SK-N-SH treated with all-trans-retinoic acid at 6 μM for 48 hours (cell line): ENCODE results near the gene STOX1.

Source experiments
- BACH2 ChIP-seq: fragments of 250-450 bp; sonication (Bioruptor Pico); IDR thresholded peaks from 2 replicates; pipeline ENCODE4 v1.9.0; 2021; ENCODE audit warnings: mild to moderate bottlenecking, borderline replicate concordance
- CSDC2 ChIP-seq: fragments of 250-450 bp; sonication (Bioruptor Pico); IDR thresholded peaks from 2 replicates; pipeline ENCODE4 v1.5.0; 2020; ENCODE audit warnings: mild to moderate bottlenecking, moderate library complexity
- ESRRG ChIP-seq: fragments of 250-450 bp; sonication (Bioruptor Pico); IDR thresholded peaks from 2 replicates; pipeline ENCODE4 v1.6.1; 2021; ENCODE audit warnings: mild to moderate bottlenecking
- GLIS3 ChIP-seq: fragments of 250-450 bp; sonication (Bioruptor Pico); IDR thresholded peaks from 2 replicates; pipeline ENCODE4 v1.5.0; 2020; ENCODE audit warnings: mild to moderate bottlenecking, moderate library complexity
- SNAI2 ChIP-seq: fragments of 250-450 bp; sonication (Bioruptor Pico); IDR thresholded peaks from 2 replicates; pipeline ENCODE4 v1.5.0; 2020; ENCODE audit warnings: mild to moderate bottlenecking, moderate library complexity
- ZC3H10 ChIP-seq: fragments of 250-450 bp; sonication (Bioruptor Pico); IDR thresholded peaks from 2 replicates; pipeline ENCODE4 v1.5.1; 2021; ENCODE audit warnings: mild to moderate bottlenecking, moderate library complexity
- ZFP3 ChIP-seq: fragments of 250-450 bp; sonication (Bioruptor Pico); IDR thresholded peaks from 2 replicates; pipeline ENCODE4 v1.5.0; 2020; ENCODE audit warnings: mild to moderate bottlenecking, moderate library complexity
- ZNF565 ChIP-seq: fragments of 450-650 bp; formaldehyde crosslinking; conservative IDR thresholded peaks from 2 replicates; pipeline ENCODE4 v1.5.0; 2020; ENCODE audit warnings: low read depth, mild to moderate bottlenecking, moderate library complexity
- TF ChIP-seq, protein P1 (sequence below): fragments of 250-450 bp; sonication (Bioruptor Pico); IDR thresholded peaks from 2 replicates; pipeline ENCODE4 v1.8.0; 2020; ENCODE audit warnings: mild to moderate bottlenecking, moderate library complexity, borderline replicate concordance
- TF ChIP-seq, protein P2 (sequence below): fragments of 250-450 bp; sonication (Bioruptor Pico); IDR thresholded peaks from 2 replicates; pipeline ENCODE4 v1.8.0; 2021; ENCODE audit warnings: low read depth, mild to moderate bottlenecking, moderate library complexity, borderline replicate concordance
- TF ChIP-seq, protein P3 (sequence below): fragments of 250-450 bp; sonication (Bioruptor Pico); IDR thresholded peaks from 2 replicates; pipeline ENCODE4 v1.5.0; 2020; ENCODE audit warnings: mild to moderate bottlenecking, moderate library complexity
- TF ChIP-seq, protein P4 (sequence below): fragments of 250-450 bp; sonication (Bioruptor Pico); IDR thresholded peaks from 2 replicates; pipeline ENCODE4 v1.5.1; 2021; ENCODE audit warnings: mild to moderate bottlenecking, moderate library complexity
- TF ChIP-seq, protein P5 (sequence below): fragments of 250-450 bp; sonication (Bioruptor Pico); IDR thresholded peaks from 2 replicates; pipeline ENCODE4 v1.5.1; 2020; ENCODE audit warnings: low read depth, mild to moderate bottlenecking, moderate library complexity

DNA sequence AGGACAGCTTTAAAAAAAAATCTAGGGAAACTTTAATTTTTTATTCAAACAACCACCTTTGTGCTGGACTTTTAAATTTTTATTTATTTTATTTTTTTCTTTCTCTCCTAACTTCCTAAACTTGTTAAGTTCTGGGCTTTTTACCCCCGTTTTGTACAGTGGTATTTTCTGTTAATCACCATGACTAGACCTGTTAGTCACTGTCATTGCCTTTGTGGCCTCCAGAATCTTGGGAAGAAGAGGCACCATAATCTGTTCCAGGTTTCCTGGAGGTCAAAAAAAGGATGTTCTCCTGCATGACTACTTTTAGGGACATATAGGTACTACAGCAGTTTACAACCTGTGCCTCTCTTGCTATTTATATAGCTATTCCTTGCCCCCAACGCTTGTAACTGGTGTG is 42.7 kb downstream of the STOX1 start:
- TF ChIP-seq ZFP3 (CRISPR knock-in tag) (no peak), BACH2 (CRISPR knock-in tag) (no peak), SNAI2 (CRISPR knock-in tag) (no peak), ESRRG (CRISPR knock-in tag) (no peak), ZC3H10 (no peak), GLIS3 (no peak), CSDC2 (CRISPR knock-in tag) (no peak), ZNF565 (no peak)
- TF ChIP-seq, protein P1, sequence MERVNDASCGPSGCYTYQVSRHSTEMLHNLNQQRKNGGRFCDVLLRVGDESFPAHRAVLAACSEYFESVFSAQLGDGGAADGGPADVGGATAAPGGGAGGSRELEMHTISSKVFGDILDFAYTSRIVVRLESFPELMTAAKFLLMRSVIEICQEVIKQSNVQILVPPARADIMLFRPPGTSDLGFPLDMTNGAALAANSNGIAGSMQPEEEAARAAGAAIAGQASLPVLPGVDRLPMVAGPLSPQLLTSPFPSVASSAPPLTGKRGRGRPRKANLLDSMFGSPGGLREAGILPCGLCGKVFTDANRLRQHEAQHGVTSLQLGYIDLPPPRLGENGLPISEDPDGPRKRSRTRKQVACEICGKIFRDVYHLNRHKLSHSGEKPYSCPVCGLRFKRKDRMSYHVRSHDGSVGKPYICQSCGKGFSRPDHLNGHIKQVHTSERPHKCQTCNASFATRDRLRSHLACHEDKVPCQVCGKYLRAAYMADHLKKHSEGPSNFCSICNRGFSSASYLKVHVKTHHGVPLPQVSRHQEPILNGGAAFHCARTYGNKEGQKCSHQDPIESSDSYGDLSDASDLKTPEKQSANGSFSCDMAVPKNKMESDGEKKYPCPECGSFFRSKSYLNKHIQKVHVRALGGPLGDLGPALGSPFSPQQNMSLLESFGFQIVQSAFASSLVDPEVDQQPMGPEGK (CRISPR knock-in tag), result no peak
- TF ChIP-seq, protein P2, sequence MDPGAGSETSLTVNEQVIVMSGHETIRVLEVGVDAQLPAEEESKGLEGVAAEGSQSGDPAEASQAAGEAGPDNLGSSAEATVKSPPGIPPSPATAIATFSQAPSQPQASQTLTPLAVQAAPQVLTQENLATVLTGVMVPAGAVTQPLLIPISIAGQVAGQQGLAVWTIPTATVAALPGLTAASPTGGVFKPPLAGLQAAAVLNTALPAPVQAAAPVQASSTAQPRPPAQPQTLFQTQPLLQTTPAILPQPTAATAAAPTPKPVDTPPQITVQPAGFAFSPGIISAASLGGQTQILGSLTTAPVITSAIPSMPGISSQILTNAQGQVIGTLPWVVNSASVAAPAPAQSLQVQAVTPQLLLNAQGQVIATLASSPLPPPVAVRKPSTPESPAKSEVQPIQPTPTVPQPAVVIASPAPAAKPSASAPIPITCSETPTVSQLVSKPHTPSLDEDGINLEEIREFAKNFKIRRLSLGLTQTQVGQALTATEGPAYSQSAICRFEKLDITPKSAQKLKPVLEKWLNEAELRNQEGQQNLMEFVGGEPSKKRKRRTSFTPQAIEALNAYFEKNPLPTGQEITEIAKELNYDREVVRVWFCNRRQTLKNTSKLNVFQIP (CRISPR knock-in tag), result no peak
- TF ChIP-seq, protein P3, sequence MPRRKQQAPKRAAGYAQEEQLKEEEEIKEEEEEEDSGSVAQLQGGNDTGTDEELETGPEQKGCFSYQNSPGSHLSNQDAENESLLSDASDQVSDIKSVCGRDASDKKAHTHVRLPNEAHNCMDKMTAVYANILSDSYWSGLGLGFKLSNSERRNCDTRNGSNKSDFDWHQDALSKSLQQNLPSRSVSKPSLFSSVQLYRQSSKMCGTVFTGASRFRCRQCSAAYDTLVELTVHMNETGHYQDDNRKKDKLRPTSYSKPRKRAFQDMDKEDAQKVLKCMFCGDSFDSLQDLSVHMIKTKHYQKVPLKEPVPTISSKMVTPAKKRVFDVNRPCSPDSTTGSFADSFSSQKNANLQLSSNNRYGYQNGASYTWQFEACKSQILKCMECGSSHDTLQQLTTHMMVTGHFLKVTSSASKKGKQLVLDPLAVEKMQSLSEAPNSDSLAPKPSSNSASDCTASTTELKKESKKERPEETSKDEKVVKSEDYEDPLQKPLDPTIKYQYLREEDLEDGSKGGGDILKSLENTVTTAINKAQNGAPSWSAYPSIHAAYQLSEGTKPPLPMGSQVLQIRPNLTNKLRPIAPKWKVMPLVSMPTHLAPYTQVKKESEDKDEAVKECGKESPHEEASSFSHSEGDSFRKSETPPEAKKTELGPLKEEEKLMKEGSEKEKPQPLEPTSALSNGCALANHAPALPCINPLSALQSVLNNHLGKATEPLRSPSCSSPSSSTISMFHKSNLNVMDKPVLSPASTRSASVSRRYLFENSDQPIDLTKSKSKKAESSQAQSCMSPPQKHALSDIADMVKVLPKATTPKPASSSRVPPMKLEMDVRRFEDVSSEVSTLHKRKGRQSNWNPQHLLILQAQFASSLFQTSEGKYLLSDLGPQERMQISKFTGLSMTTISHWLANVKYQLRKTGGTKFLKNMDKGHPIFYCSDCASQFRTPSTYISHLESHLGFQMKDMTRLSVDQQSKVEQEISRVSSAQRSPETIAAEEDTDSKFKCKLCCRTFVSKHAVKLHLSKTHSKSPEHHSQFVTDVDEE (CRISPR knock-in tag), result no peak
- TF ChIP-seq, protein P4, sequence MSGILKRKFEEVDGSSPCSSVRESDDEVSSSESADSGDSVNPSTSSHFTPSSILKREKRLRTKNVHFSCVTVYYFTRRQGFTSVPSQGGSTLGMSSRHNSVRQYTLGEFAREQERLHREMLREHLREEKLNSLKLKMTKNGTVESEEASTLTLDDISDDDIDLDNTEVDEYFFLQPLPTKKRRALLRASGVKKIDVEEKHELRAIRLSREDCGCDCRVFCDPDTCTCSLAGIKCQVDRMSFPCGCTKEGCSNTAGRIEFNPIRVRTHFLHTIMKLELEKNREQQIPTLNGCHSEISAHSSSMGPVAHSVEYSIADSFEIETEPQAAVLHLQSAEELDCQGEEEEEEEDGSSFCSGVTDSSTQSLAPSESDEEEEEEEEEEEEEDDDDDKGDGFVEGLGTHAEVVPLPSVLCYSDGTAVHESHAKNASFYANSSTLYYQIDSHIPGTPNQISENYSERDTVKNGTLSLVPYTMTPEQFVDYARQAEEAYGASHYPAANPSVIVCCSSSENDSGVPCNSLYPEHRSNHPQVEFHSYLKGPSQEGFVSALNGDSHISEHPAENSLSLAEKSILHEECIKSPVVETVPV (CRISPR knock-in tag), result no peak
- TF ChIP-seq, protein P5, sequence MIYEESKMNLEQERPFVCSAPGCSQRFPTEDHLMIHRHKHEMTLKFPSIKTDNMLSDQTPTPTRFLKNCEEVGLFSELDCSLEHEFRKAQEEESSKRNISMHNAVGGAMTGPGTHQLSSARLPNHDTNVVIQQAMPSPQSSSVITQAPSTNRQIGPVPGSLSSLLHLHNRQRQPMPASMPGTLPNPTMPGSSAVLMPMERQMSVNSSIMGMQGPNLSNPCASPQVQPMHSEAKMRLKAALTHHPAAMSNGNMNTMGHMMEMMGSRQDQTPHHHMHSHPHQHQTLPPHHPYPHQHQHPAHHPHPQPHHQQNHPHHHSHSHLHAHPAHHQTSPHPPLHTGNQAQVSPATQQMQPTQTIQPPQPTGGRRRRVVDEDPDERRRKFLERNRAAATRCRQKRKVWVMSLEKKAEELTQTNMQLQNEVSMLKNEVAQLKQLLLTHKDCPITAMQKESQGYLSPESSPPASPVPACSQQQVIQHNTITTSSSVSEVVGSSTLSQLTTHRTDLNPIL (CRISPR knock-in tag), result no peak
